ENCODE results near the gene TAF1D.

DNA sequence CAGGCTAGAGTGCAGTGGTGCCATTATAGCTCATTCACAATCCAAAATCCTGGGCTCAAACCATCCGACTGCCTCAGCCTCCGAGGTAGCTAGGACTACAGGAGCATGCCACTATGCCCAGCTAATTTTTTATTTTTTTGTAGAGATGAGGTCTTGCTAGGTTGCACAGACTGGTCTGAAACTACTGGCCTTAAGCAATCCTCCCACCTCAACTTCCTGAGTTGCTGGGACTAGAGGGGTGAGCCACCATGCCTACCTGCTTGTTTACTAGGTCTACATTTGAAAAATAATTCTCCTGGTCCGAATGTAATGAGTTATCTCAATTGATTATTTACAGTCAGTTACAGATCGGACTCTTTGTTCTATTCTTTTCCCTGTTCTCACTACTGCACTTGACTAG is 22.0 kb downstream of the TAF1D start:
- TF ChIP-seq POLR2AphosphoS5 (IDR thresholded peaks at IDR 0.05; ENCODE audit: low read depth, low read length): no peak
- no peak for TF ChIP-seq TAF1 (IDR thresholded peaks at IDR 0.05; ENCODE audit: borderline replicate concordance, insufficient read depth, low read length)
- no peak for TF ChIP-seq SIN3A (IDR thresholded peaks at IDR 0.05; ENCODE audit: borderline replicate concordance, insufficient read depth, low read length)
- no peak for TF ChIP-seq REST (IDR thresholded peaks at IDR 0.05; ENCODE audit: insufficient read depth in 1 of 2, low read depth in 2 of 2, low read length in 2 of 2)
